Tongue (tissue), 2 donors: ENCODE results near the gene TAS2R4. TPM values are rescaled to one million over a fixed set of nuclear protein-coding genes. Genes with fewer than 3 reads are reported as not detected.
"Not testable (repeated sequence)": the region's sequence is repeated elsewhere in the genome, so short reads cannot be mapped to it uniquely, and the experiment has no call there.

Source experiments
- DNase-seq: peaks from one replicate; pipeline ENCODE4 v3.0.0-alpha.2; 2015
- total RNA-seq: library from RNA; depleted of rRNA; stranded (reverse); fragments of >200 nt; gene quantifications from one replicate; pipeline ENCODE4 v1.2.3, GENCODE V29; 2014

TAS2R4 gene
- total RNA-seq: 2.4 TPM

- no peak for DNase-seq
These were observed at the start of gene TAS2R4 for GRCh38 chr7:141776374-141776773. Gene TAS2R4, plus strand, starts transcription at chr7:141776674. Its CDS starts 1,815 bp downstream, at chr7:141778489.

GRCh38 chr7:141729020-141729419 lies 47.5 kb upstream of the TAS2R4 start:
- DNase-seq: no peak

- DNase-seq: no peak
These were observed 44.9 kb upstream of the TAS2R4 start for GRCh38 chr7:141731476-141732149.

DNA sequence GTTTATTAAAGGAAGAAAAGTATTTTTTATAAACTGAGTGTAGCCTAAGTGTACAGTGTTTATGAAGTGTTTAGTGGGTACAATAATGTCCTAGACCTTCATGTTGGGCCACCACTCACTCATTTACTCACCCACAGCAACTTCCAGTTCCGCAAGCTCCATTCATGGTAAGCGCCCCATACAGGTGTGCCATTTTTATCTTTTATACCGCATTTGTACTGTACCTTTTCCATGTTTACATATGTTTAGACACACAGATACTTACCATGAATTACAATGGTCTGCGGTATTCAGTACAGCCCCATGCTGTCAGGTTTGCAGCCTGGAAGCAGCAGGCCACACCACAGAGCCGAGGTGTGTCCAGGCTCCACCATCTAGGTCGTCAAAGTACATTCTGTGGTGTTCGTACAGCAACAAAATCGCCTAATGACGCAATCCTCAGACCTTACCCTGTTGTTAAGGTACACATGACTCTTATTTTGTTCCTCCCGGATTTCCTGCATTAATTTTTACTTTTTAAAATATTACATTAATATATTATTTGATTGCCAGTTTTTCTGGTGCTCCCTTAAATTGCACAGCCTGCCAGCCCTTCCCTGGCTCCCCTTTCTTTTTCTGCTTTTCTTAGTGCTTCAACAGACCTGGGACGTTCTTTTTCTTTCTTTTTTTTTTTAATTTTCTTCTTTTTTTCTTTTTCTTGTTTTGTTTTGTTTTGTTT lies 39.2 kb upstream of the TAS2R4 start:
- DNase-seq: peak; percentile 3

- peak; percentile 98 for DNase-seq
These were observed 38.5 kb upstream of the TAS2R4 start, which contains the start of gene SSBP1 for GRCh38 chr7:141737836-141738591. Gene SSBP1, plus strand, starts transcription at chr7:141738358. Its CDS starts 809 bp downstream, at chr7:141739167.

DNA sequence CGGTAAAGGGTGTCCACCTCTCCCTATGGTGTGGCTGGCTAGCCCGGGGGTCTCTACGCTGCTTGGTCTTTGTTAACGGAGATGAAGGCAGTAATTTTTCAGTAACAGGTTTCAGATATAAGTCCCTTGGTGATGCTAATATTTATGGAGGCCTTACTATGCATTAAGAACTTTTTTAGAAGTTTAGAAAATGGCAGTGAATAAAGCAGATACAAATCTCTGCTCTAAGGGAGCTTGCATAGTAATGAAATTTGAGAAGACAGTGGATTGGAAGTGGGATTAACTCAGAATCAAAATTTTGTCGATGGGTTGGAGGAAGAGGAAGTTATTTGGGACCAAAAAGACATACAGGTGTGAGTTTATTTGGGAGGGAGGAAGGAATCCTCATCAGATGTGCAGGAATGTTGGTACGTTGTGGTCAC lies 37.9 kb upstream of the TAS2R4 start:
- no peak for DNase-seq

DNA sequence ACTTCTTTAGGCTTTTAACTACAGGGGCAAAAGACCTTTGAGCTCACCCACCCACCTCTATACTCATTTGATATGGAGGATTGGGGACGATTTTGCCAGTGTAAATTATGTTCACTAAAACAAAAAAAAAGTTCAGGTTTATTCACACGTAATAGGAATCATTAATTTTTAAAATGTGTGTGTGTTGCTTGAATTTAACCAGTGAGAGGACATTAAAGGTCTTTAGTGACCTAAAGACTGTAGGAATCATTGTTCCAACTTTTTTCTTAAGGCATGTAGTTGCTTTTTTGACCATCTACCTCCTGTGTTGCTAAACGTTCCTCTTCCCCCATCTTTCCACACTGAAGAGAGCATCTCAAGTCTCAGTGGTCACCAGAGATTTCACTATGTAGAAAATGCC lies 37.2 kb upstream of the TAS2R4 start:
- no peak for DNase-seq

DNA sequence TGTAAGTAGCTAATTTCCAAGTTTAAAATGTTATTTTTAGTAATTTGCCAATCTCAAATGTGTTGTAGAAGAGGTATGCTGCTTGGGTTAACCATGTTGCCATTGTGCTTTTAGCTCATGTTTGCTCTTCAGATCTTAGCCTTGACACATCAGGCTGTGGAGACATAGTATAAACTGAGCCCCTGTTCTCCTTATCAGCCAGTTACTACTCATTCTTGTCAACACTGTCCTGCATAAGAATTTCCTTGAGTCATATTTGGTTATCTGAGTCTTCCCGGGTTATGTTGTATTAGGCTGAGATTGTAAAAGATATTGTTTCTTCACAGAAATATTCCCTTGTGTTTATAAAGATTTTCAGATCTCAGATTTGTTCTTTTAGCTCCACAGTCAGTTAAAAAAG lies 34.2 kb upstream of the TAS2R4 start:
- no peak for DNase-seq

- no peak for DNase-seq
These were observed 32.3 kb upstream of the TAS2R4 start for GRCh38 chr7:141744131-141744530.

DNA sequence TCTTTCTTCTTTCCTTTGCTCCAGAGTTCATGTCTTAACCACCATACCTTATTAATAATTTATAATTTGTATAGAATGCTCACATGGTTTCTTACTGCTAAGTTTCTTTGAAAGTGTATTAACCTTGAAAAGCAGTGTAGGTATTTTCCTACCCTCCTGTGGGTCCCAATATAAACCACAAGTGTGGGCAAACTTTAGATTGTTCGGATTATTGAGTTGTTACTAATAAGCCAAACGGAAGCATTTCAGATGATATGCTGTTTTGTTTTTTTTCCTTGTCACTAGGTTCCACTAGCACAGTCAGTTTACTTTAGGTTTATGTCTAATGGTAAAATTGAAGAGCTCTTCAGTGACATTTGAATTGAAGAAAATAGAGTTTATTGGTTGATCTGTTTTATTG lies 28.1 kb upstream of the TAS2R4 start:
- no peak for DNase-seq

DNA sequence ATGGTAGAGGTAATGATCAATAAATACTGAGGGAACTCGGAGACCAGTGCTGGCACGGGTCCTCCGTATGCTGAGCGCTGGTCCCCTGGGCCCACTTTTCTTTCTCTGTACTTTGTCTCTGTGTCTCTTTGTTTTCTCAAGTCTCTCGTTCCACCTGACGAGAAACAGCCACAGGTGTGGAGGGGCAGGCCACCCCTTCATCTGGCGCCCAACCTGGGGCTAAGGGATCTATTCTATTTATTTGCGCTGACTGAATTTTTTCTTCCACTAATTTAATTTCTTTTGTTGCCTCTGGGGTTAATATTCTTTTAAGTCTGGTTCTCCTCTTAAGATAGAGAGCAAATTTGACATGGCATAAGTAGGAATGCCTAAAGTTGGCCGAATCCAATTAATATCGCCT lies 24.6 kb upstream of the TAS2R4 start:
- DNase-seq: not testable (repeated sequence)

DNA sequence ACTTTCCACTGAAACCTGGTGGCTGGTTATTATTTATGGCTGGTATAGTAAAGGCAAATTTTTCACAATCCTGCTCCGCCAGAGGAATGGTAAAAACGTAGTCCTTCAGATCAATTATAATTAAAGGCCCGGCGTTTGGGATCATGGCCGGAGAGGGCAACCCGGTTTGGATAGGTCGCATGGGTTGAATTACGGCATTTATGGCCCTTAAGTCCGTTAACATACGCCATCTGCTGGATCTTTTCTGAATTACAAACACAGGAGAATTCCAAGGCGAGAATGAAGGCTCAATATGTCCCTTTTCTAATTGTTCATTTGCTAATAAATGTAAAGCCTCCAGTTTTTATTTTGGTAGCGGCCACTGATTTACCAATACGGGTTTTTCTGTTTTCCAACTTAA lies 23.8 kb upstream of the TAS2R4 start:
- DNase-seq: no peak

- peak; percentile 1 for DNase-seq
These were observed 21.5 kb upstream of the TAS2R4 start for GRCh38 chr7:141754939-141755338.

DNA sequence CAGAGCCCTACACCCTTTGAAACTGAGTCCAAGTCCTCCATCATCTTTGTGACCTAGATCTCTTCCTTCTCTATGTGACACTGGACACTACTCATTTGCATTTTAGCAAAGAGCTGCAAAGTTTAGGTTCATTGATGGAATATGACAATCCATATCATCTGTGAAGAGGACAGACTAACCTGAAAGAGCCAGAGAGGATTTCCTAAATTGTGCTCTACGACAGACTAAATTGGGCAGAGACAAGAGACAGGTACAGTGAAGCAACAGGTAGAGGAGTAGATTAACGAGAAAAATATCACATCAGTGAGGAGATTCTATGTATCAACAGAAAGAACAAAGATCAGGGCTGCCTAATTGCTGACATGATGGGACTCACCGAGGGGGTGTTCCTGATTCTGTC lies 12.7 kb upstream of the TAS2R4 start, which contains the start of gene TAS2R3:
Gene TAS2R3, plus strand, starts transcription at position 301 of the 400 bp plus-strand sequence. Its CDS starts 62 bp downstream, at position 363.
- no peak for DNase-seq

GRCh38 chr7:141770083-141770583 lies 6.3 kb upstream of the TAS2R4 start:
- not testable (repeated sequence) for DNase-seq

DNA sequence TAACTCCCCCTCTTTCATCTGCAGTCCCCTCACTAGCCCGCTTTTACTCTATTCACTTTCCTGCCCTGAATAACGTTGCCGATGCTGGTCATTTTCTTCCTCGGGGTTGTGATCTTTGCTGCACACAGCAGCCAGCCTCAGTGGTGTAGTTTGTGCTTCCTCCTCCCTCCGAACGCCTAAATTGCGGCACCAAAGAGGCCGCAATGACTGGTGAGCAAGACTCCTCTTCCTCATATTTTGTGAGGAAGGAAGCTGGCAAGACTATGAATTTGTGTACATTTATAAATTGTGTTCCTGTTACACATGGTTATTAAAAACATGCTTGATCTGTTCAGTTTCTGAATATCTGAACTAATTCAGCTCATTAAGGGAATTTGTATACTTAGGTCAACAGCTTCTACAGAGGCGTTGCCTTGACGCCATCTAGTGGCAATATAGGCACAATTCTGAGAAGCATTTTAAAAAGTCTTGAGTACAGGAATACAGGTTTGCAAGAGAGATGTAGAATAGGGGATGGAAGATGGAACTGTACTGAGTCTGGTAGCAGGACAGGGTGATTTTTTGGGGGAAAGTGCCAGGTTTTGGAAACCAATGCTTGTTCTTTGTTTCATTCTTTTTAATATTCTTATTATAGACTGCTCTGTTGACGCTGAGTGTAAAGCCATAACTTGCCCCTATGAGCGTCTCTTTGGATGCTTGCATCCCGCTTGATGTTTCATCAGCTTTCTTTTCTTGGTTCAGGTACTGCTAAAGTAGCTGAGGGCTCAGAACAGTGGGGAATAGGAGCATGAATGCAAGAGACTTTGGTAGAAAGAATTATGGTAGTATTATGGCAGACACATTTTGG lies 9.5 kb downstream of the TAS2R4 start:
- DNase-seq: peak; percentile 49

GRCh38 chr7:141788296-141788695 lies 11.8 kb downstream of the TAS2R4 start:
- DNase-seq: no peak

- DNase-seq: no peak
These were observed 13.4 kb downstream of the TAS2R4 start, which contains the start of gene TAS2R5 for GRCh38 chr7:141789917-141790316. Gene TAS2R5, plus strand, starts transcription at chr7:141790217. Its CDS starts 145 bp downstream, at chr7:141790362.

GRCh38 chr7:141792526-141792925 lies 16.1 kb downstream of the TAS2R4 start:
- no peak for DNase-seq

DNA sequence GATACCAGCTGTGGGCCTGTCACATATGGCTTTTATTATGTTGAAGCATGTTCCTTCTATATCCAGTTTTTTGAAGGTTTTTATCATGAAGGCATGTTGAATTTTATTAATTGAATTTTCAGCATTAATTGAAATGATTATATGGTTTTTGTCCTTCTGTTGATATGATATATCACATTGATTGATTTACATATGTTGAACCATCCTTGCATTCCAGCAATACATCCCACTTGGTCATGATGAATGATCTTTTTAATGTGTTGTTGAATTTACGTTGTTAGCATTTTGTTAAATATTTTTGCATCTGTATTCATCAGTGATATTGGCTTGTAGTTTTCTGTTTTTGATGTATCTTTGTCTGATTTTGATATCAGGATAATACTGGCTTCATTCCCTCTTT lies 43.6 kb downstream of the TAS2R4 start:
- DNase-seq: no peak

DNA sequence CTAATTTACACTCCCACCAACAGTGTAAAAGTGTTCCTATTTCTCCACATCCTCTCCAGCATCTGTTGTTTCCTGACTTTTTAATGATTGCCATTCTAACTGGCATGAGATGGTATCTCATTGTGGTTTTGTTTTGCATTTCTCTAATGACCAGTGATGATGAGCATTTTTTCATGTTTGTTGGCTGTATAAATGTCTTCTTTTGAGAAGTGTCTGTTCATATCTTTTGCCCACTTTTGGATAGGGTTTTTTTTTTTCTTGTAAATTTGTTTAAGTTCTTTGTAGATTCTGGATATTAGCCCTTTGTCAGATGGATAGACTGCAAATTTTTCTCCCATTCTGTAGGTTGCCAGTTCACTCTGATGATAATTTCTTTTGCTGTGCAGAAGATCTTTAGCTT lies 46.0 kb downstream of the TAS2R4 start:
- DNase-seq: not testable (repeated sequence)
